DMS 273 (cell line): Measurements from ENCODE around the gene MCTP1.
"Not testable (repeated sequence)": the region's sequence is repeated elsewhere in the genome, so short reads cannot be mapped to it uniquely, and the experiment has no call there.

Source experiments
- DNase-seq: peaks from one replicate; lab custom pipeline; 2025; ENCODE audit not compliant: unreplicated experiment; lab: John Stamatoyannopoulos, UW

The MCTP1 gene

DNA sequence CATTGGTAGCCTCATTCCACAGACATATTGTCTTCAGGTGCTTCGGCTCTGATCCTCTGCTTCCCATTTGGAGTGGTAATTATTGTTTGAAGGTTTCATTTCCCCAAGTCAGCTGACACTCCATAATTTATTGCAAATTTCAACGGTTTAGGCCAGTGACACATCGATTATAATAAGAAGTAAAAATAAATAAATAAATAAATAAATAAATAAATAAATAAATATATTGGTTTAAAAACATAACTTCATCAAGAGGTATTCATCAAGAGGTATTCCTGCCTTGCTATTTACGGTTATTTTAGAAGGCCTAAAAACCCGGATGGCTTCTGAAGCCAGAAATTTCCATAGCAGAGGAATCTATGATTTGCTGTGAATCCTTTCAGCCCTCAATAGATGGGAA is 393.3 kb downstream of the MCTP1 start:
- no peak for DNase-seq

DNA sequence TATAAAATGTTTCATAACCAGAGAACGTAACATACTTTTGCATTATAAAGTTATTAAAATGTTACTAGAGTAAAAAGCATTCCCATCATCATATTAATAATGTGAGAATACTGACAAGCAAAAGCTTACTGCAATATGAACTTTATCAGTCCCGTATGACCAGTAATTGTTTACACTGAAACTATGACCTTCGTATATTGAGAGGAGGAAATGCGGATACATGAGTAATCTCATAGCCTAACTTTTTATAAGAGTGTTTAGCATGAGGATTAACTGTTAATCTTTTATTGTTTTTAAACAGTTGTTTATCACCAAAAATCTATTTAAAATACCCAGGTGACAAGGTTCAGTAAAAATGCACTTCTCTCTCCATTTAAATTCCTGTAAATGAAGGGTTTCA is 394.0 kb downstream of the MCTP1 start:
- DNase-seq = no peak

DNA sequence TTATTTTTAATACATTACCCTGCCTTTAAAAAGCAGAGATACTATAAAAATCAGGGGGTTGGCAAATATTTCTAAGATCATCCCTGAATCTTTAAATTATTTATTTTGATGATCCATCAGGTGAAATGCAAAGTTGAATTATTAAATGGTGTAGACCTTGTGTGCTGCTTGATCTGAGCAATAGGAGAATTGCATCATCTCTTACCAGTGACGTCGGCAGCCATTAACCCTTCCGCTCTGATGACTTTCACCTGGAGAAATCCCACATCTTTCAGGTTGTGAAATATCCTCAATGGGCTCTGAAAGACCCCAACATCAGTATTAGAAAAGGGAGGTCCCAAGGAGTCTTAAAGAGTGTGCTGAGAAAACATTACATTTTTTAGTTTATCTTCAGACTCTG is 396.2 kb downstream of the MCTP1 start:
- DNase-seq = no peak

DNA sequence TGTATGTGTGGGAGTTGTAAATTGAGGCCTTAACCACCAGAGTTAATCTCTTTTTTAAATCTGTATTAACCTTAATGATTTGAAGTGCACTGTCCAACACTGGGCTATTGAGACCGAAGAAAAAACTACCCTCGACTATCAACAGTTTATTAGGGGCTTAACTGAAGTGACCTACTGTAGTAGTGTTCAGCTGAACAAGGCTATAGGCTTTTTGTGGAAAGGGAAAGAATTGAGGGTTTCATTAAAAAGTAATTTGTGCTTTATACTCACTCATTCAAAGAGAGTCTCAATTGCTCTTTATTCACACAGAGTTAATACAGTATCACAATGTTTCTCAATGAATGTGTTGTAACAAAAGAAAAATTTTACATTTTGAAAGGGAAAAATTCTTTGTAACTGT is 399.0 kb downstream of the MCTP1 start:
- no peak for DNase-seq

DNA sequence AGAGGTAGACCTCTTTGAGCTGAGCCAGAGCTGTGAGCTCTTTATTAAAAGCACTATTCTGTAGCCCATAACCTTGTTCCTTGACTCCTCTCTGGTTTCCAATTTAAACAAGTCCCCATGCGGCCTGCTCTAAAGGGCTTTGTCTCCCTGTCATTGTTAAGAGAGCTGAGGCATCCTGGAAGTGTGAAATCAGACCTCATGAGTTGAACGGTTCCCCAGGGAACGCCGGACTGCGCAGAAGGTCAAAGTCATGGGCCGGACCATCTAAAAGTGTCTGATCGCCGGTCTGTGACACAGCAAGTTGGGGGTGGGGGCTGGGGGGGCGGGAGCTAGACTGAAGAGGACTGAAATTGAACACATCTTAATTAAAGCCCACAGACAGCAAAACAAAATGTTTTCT is 400.6 kb downstream of the MCTP1 start:
- no peak for DNase-seq

DNA sequence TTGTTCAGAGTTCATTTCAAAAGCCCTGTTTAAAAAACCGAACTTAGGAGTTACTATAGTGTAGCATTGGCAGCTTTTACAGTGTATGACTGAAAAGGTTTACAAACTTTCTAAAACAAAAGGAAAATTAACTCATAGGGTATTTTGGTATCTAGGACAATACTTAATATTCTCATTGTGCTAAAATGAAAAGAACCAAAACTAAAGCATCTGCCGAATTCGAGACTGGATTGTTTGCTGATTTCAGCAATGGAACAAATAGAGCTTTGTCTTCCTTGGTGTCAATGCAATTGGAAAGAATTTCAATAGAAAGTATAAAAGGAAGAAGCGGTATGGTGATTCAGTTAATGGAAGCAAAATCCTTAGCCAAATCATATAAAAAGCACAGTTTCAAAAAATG is 412.4 kb downstream of the MCTP1 start:
- DNase-seq = no peak

DNA sequence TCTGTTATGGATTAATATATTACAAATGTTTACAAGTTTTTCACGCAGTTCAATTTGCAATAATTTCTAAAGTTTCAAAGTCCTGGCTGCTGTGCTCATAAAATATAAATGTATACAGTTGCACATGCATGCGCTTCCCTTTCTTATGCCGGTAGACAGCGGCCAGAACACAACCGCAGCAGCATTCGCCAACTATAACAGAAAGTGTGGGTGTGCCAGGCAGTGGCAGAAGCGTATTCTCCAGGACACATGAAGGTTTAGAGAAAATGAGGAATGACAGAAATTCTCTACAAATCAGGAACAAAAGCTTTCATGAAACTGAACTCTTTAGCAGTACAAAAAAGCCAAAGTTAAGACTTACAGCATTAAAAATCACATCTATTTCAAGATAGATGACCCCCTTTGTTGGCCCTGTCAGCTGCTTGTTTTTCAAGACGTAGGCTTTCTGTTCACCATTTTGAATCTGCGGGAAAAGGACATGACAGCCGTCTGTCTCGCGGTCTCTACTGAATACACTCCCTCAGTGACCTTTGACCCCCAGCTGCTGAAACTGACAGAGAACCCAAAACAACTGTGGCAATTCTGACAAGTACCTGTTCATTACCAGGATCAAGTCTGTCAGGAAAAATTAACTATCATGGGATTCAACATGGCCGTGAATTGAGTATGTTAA is 414.2 kb downstream of the MCTP1 start:
- DNase-seq = no peak

DNA sequence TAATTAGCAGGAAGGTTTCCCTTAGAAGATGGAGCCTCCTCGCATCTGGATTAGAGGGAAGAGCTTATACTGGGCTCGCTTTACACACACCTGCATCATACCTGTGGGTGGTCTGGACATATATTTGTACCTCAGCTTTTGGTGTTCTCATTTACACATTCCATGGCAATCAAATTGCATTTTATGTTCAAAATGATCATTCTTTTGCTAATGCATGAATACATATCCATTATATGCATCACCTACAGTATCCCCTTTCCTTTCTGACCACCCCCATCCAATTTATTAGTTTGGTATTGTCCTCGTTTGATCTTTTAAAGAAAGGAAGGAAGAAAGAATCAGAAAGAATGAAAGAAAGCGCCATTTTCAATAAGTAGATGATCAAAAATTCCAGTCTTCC is 415.0 kb downstream of the MCTP1 start:
- no peak for DNase-seq

DNA sequence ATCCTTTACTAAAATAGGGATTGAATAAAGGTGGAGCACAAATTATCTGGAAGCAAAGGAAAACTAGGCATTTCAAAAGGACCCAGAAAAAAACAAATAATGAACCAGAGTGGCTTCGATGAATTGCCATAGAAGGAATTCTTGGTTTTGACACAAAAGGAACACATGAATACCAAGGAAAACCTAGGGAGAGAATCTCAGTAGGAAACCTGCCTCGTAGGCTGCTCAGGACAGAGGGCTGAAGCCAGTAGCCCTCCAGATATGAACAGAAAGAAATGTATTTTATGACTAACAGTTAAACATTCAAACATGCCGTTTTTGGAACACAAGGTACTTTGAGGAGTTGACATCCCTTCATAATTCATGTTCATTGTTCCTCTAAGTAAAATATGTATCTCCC is 420.9 kb downstream of the MCTP1 start:
- DNase-seq = no peak

DNA sequence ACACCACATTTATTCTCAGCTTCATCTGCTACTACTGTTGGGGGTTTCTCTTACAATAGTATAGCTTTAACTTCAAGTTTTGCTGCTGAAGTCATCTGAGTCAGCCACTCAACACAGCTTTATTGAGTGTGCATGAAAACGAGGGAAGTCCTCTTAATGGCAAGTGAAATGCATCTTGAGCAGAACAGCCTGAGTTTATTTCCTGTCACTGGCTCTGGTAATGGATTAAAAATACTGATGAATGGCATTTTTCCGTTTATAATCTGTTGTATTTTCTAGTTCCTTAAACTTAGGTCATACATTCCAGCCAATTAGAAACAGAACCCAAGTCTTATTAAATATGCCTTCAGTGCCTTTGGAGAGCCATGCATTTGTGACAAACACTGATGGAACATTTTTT is 427.8 kb downstream of the MCTP1 start:
- no peak for DNase-seq

DNA sequence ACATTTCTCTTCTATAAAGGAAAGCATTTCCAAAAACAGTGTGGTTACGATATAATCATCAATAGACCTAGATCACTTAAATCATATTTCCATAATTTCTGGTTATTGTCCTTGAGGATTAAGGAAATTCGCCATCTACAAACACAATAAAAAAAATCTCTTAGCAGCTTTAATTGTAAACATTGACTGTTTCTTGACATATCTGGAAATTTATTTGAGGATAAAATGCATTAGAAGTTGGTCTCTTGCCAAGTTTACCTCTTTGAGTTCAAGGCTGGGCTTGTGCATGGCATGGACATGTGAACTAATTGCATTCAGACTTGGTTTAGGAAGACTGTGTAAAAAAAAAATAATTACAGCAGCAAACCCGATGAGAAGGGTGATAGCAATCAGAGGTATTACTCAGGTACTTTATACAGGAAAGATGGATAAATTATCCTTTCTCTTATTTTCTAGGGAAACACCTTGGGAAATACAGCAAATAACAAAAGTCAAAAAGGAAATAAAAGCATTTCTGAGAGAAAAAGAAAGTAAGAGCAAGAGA is 428.6 kb downstream of the MCTP1 start:
- peak; percentile 8 for DNase-seq

DNA sequence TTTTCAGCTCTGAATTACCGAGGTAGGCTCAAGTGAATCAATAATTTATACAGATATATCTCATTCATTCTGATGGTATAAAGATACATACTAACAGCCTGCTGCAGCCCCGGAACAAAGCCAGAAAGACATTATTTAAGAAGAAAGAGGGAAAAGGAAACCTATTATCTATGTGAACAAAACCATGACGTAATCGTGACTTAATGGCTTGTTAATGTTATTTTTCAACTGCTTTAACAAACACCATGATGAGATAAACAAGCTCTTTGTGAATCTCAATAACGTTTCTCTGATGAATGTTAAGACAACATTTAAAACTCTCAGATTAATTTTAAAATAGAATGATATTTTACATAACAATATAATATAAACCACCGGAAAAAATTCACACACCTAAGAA is 429.4 kb downstream of the MCTP1 start:
- DNase-seq = no peak

DNA sequence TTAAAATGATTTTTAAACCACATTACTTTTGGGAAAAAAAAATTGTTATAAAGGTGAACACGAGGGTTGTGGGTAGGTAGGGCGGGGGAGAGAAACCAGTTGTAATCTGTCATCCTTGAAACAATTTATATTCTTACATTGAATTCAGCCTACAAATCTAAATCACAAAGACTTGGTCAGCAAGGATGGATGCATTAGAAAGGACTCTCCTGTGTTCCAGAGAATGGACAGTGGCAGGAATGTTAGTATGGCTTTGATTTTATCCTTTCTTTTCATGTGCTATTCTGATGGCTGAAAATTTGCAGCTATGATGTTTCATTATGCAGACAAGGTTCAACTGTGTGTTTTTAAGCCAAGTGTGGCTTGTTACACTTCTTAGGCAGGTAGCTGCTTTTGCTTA is 431.8 kb downstream of the MCTP1 start:
- DNase-seq = no peak

DNA sequence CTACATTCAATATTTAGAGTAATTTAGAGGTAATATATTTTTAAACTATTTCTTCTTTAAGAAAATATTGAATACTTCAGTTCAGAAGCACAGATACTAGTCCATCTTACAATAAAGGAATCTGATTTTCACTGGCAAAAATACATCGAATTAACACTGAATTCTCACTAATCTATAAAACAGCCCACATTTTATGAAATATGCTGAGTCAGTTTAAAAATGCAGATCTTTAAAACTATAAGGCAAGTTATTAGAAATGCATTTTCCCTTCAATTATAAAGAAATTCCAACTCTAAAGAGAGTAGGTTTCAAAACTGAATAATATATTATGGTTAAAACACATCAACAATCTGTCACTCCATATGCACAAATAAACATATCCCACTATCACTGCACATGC is 433.9 kb downstream of the MCTP1 start:
- DNase-seq = no peak

DNA sequence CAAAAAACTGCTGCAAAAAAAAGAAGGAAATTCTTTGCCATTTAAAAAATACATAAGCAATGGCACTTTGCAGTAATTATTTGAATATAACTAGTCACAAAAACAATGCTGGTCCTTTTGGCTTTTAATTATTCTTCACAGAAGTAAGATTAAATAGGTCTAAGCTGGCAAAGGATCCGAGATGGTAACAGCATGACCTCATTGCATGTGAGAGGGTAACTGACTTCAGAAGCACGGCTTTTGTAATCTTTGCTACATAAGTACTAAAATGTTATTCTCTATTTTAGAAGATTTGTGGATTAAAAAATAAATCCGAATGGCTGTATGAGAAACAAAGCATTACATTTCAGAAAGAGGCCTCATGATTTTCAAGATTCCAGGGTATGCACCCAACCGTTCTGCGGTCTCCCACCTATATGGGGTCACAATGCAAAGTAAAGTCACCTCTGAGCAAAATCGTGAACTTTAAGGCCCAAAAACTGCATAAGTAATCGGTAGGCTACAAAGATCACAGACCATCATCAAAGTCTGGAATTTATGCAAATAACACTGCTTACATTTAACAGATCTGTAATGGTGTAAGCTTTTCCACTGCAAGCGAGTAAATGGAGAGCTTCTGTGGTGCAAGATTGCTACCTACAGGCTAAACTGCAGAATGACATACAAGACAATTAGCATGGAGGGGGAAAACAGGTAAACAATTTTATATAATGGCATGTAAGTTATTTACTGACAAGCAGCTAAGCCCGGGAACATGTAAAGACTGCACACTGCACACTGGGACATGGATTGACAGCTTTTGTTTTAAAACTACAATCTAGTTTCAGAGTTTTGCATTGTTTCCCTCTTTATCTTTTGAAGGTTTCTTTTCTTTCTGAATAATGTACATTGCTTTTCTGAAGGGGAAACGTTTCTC is 434.8 kb downstream of the MCTP1 start:
- peak; percentile 80 for DNase-seq

DNA sequence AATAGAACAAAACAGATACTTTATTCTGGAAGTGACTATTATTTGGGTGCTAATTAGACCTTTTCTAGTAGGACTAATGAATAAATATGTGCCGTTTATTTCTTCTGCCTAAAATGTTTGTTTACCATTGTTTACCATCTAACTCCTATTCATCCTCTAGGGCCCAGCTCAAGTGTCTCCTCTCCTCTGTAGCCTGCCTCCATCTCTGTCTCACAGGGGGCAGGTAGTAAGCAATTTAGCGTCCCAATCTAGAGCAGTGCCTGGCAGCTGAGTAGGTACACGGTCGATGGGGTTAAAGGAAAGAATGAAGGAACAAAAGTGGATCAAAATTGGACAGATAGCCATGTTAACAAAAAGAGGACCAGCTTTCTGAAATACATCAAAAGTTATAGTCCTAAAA is 435.6 kb downstream of the MCTP1 start:
- no peak for DNase-seq

DNA sequence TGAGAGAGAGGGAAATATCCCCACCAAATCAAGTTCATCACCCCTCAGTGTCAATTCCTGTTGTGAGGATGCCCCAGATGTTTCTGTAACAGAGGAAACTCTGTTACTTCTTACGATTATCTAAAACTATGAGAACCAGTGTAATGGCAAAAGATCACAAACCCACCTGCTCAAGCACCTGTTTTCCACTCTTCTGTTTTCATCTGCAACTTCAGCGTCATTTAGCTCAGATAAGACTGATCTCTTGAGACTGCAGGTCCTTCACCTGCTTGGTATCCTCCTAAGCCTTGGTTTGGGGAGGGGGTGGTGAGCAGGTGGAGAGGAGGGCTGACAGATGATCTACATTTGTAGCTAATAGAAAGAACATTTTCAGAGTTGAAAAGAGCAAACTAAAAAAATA is 437.2 kb downstream of the MCTP1 start:
- no peak for DNase-seq

DNA sequence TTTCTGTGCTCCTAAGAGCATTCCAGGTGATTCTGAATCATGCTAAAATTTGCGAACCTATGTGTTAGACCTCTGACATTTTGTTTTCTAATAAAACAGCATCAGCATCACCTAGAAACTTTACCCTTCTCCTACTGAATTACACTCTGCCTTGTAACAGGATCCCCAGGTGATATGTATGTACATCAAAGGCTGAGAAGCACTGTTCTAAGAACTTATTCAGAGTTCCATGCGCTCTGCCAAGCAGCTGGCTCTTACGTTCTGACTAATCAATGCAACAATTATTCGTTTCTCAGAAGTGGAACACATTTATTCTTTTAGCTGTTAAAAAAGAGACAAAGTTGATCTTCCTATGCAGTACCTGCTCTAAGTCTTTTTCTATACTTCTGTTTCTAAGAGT is 437.9 kb downstream of the MCTP1 start:
- DNase-seq = no peak

DNA sequence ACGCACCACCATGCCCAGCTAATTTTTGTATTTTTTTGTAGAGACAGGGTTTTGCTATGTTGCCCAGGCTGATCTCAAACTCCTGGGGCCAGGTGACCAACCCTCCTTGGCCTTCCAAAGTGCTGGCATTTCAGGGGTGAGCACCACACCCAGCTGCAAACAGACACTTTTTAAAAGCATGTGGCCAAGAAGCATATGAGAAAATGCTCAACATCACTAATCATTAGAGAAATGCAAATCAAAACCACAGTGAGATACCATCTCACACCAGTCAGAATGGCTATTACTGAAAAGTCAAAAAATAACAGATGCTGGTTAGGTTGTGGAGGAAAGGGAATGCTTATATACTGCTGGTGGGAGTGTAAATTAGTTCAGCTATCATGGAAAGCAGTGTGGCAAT is 439.2 kb downstream of the MCTP1 start:
- DNase-seq = not testable (repeated sequence)

DNA sequence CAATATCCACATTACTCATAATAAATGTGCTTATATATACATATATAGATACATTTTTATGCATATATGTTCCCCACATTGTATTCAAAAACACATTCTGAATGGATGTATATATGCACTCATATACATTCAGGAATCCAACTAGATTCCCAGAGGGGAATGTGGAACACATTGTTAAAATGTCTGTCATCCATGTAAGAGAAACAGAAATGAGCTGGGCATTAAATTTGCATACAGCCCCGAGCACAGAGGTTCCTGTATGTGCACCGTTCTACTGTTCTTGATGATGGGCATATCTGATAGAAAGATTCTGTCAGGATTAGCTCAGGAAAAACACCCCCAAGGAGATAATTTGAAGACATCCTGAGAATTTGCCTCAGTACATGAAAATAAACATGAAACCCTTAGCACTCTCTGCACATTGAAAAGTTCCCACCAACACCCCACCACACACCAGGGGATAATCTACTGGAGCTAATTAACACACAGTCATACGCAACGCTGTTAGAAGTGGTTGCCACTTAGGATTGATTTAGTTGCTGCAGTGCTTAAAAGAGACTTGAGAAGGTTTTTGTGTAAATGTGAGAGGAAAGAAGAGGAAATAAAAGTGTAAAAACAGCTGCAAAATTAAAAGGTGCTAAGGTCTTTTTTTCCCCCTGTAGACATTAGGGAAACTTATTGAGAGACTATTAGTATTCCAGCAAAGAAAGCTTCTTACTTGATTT is 443.1 kb downstream of the MCTP1 start:
- no peak for DNase-seq

DNA sequence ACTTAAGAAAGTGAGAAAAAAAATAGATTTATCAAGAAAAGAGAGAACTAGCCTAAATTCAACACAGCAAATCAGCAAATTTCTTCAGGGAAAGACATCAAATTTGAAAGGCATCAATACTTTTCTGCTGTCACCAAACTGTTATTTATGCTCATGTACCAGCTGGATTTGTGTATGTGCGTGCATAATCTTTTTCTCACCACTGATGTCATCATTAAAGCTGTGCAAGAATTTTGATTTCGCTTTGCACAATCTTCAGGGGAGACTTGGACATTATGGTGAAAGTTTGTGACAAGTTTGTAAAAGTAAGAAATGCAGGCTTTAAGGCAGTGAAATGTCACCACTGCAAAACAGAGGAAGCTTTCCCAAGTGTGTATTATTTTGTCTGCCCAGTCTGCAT is 451.0 kb downstream of the MCTP1 start:
- no peak for DNase-seq

DNA sequence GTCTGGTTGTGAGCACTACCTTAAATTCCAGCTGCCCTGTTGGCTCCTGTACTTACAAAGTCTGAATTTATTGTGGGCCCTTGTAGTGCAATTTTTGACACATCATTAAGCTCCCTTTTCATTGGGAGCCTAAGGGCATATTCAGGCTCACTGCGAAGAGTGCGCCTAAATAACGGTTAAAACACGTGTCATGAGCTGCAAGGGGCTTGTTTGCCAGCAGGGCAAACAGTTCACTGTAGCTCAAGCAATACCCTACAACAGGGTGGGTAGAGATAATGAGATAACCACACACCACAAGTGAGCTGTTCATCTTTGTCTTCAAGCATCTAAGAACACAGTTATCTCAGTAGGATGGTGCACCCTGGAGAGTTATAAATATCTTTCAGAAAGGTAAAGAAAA is 452.2 kb downstream of the MCTP1 start:
- DNase-seq = no peak
